ENCODE results near the gene HTR6. TPM values are rescaled to one million over a fixed set of nuclear protein-coding genes. Genes with fewer than 3 reads are reported as not detected.

The HTR6 gene
- total RNA-seq, 4 donors from 2014 or later, result not detected

GRCh38 chr1:19675797-19676196 is 11.1 kb downstream of the HTR6 start:
- Histone ChIP-seq H3K4me3 (no peak overlapping the region), H3K9me3 (no peaks in the 10 kb centered on the region), H3K27me3 (peaks cover 0 to 14% of the 10 kb centered on the region in 2 donors), H3K36me3 (peaks cover 0 to 9% (median 0%) of the 10 kb centered on the region in 3 donors), H3K4me1 (peaks cover 0 to 8% (median 0%) of the 10 kb centered on the region in 4 donors), H3K27ac (no peak overlapping the region)
- no peak for TF ChIP-seq CTCF (IDR thresholded peaks at IDR 0.05)
- no peak for TF ChIP-seq EP300 (IDR thresholded peaks at IDR 0.05)
- no peak for TF ChIP-seq POLR2A (IDR thresholded peaks at IDR 0.05)
- no peak for DNase-seq (ENCODE audit: low spot score in 2 of 2)
- WGBS, 2 donors, result 74 to 86% methylated on average over 5 of the region's 5 CpGs

- Histone ChIP-seq H3K36me3 (peaks cover 0 to 13% (median 0%) of the 10 kb centered on the region in 3 donors), H3K4me1 (peaks cover 0 to 8% (median 0%) of the 10 kb centered on the region in 4 donors), H3K9me3 (no peaks in the 10 kb centered on the region), H3K27me3 (peaks cover 0 to 9% of the 10 kb centered on the region in 2 donors), H3K27ac (no peak overlapping the region), H3K4me3 (no peak overlapping the region)
- WGBS, 2 donors, result 19 to 25% methylated on average over 12 to 13 of the region's 13 CpGs
- TF ChIP-seq CTCF (IDR thresholded peaks at IDR 0.05) (no peak), EP300 (IDR thresholded peaks at IDR 0.05) (no peak), POLR2A (IDR thresholded peaks at IDR 0.05) (no peak)
- peak in 1 of 2 donors; percentile 68 for DNase-seq (ENCODE audit: low spot score in 2 of 2)
Measured at GRCh38 chr1:19676438-19676922, 11.8 kb downstream of the HTR6 start.

GRCh38 chr1:19678493-19678892 is 13.8 kb downstream of the HTR6 start:
- WGBS, 2 donors, result 74% methylated on average over 7 of the region's 11 CpGs; no CpG with 5 or more reads in 1 of the 2 donors
- no peak for TF ChIP-seq EP300 (IDR thresholded peaks at IDR 0.05)
- TF ChIP-seq POLR2A (IDR thresholded peaks at IDR 0.05), result no peak
- no peak for TF ChIP-seq CTCF (IDR thresholded peaks at IDR 0.05)

GRCh38 chr1:19678931-19679453 is 14.3 kb downstream of the HTR6 start:
- no peak for DNase-seq (ENCODE audit: low spot score in 2 of 2)
- 93 to 96% methylated on average over 27 to 32 of the region's 34 CpGs for WGBS, 2 donors
- TF ChIP-seq CTCF (IDR thresholded peaks at IDR 0.05) (no peak), EP300 (IDR thresholded peaks at IDR 0.05) (no peak), POLR2A (IDR thresholded peaks at IDR 0.05) (no peak)
- no peak overlapping the region for H3K27ac ChIP-seq
- peaks cover 0 to 32% (median 0%) of the 10 kb centered on the region in 3 donors for H3K36me3 ChIP-seq
- no peaks in the 10 kb centered on the region for H3K27me3 ChIP-seq
- no peaks in the 10 kb centered on the region for H3K9me3 ChIP-seq
- peaks cover 0 to 8% (median 0%) of the 10 kb centered on the region in 4 donors for H3K4me1 ChIP-seq
- H3K4me3 ChIP-seq, result no peak overlapping the region

More at GRCh38 chr1:19678493-19678892, 13.8 kb downstream of the HTR6 start:
- Histone ChIP-seq H3K4me1 (peaks cover 0 to 8% (median 0%) of the 10 kb centered on the region in 4 donors), H3K27ac (no peak overlapping the region), H3K4me3 (no peak overlapping the region), H3K9me3 (no peaks in the 10 kb centered on the region), H3K27me3 (no peaks in the 10 kb centered on the region), H3K36me3 (peaks cover 0 to 32% (median 0%) of the 10 kb centered on the region in 3 donors)
- no peak for DNase-seq (ENCODE audit: low spot score in 2 of 2)

- H3K4me3 ChIP-seq, result no peak overlapping the region
- no peak for DNase-seq (ENCODE audit: low spot score in 2 of 2)
- no peak for TF ChIP-seq CTCF (IDR thresholded peaks at IDR 0.05)
- TF ChIP-seq POLR2A (IDR thresholded peaks at IDR 0.05), result no peak
- TF ChIP-seq EP300 (IDR thresholded peaks at IDR 0.05), result no peak
- peaks cover 0 to 8% (median 0%) of the 10 kb centered on the region in 4 donors for H3K4me1 ChIP-seq
- no peaks in the 10 kb centered on the region for H3K27me3 ChIP-seq
- H3K36me3 ChIP-seq, result peaks cover 0 to 39% (median 0%) of the 10 kb centered on the region in 3 donors
- H3K9me3 ChIP-seq, result no peaks in the 10 kb centered on the region
- H3K27ac ChIP-seq, result no peak overlapping the region
- WGBS, 2 donors, result 78 to 82% methylated on average over 4 of the region's 4 CpGs
Measured at GRCh38 chr1:19679691-19680090, 15.0 kb downstream of the HTR6 start.

Measured in tibial nerve (tissue), 4 donors.